GM18951 (cell line): Measurements from ENCODE around the gene MSX2.

Source experiments
- POLR2A ChIP-seq: IDR thresholded peaks from 4 replicates; pipeline ENCODE4 v1.6.1; 2011; ENCODE audit warnings: mild to moderate bottlenecking; ENCODE audit not compliant: insufficient read length, insufficient read depth; ENCODE audit errors: extremely low read depth
- in situ Hi-C: fragments of 300-500 bp; cut with MboI; formaldehyde crosslinking; loops from one replicate; pipeline ENCODE4 v1.12.0; 2022; ENCODE audit warnings: low sequenced_read_pairs, mixed read lengths, inconsistent platforms; ENCODE audit not compliant: unreplicated experiment

Gene MSX2

GRCh38 chr5:174732036-174733020, 7.9 kb downstream of the MSX2 start:
- in situ Hi-C loops = no loop called here
- no peak for TF ChIP-seq POLR2A

- in situ Hi-C loops = no loop called here
- TF ChIP-seq POLR2A = no peak
Observed at GRCh38 chr5:174733091-174733690, 8.8 kb downstream of the MSX2 start.

- in situ Hi-C loops = no loop called here
- no peak for TF ChIP-seq POLR2A
Observed at GRCh38 chr5:174733836-174734235, 9.5 kb downstream of the MSX2 start.

- in situ Hi-C loops = no loop called here
- no peak for TF ChIP-seq POLR2A
Observed at GRCh38 chr5:174734571-174735497, 10.5 kb downstream of the MSX2 start.

GRCh38 chr5:174735498-174736330, 11.3 kb downstream of the MSX2 start:
- in situ Hi-C loops = no loop called here
- no peak for TF ChIP-seq POLR2A

- TF ChIP-seq POLR2A = no peak
- in situ Hi-C loops = no loop called here
Observed at GRCh38 chr5:174736331-174736721, 11.9 kb downstream of the MSX2 start.

- in situ Hi-C loops = no loop called here
- TF ChIP-seq POLR2A = no peak
Observed at GRCh38 chr5:174736777-174737176, 12.4 kb downstream of the MSX2 start.

- in situ Hi-C loops = no loop called here
- TF ChIP-seq POLR2A = no peak
Observed at GRCh38 chr5:174737330-174737729, 12.9 kb downstream of the MSX2 start.

- no peak for TF ChIP-seq POLR2A
- in situ Hi-C loops = no loop called here
Observed at GRCh38 chr5:174741352-174741751, 17.0 kb downstream of the MSX2 start.

GRCh38 chr5:174744896-174745295, 20.5 kb downstream of the MSX2 start:
- in situ Hi-C loops = no loop called here
- no peak for TF ChIP-seq POLR2A

GRCh38 chr5:174745590-174746103, 21.3 kb downstream of the MSX2 start:
- no peak for TF ChIP-seq POLR2A
- in situ Hi-C loops = no loop called here

GRCh38 chr5:174750711-174751110, 26.3 kb downstream of the MSX2 start:
- in situ Hi-C loops = no loop called here
- TF ChIP-seq POLR2A = no peak
